CD4-positive, alpha-beta T cell treated with Interleukin-17A for 1 hour (primary cell): Measurements from ENCODE around the gene DSE.

Experiments
- DNase-seq: peaks from one replicate; pipeline ENCODE4 v3.0.0-alpha.2; 2020

Gene DSE

DNA sequence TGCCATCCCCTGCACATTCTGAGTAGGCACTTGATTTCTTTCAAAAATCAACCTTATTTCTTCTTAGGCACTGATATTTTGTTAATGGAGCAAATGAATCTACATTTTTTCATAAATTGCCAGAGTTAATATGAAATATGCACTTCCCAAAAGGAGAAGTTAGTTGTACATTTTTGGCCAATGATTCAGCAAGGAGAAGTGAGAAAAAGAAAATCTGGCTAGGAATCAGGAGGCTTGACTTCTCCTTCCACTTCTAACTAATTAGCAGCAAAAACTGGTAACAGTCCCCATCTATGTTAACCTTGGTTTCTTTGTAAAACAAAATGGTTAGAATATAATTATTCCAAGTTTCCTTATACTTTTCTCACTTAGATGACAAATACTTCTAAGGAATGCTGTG lies 7.0 kb upstream of the DSE start:
- no peak for DNase-seq

DNA sequence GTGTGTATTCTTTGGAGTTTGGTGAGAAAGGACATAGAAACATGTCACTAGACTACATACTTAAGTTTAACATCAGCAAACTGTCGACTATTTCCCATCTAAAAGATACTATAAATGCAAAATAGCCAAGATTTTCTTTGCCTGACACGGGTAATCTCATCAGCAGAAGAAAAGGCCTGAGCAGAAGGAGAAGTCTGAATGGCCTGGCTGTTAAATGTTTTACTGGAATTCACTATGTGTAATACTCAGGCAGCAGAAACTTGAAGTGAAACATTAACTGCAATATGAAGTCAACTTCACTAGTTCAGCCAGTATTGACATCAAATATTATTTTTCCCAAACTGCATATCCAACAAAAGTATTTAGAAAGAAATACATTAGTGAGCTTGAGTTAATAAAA lies 6.4 kb upstream of the DSE start:
- DNase-seq, result no peak

DNA sequence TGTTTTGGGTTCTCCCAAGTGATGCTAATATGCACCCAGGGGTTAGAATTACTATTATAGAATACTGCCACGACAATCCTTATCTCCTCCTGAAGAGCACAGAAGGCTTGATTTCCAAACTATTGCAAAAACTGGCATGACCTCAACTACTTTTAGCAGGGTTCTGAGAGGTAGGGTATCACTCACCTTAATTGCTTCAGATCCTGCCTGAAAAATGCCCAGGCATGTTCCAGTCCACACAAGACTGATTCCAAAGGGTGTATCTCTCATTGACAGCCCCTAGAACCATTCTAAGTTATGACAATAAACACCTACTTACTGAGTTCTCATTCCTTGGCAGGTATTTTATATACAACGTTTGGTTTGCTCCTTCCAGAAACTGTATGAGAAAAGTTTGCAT lies 5.0 kb upstream of the DSE start:
- no peak for DNase-seq

DNA sequence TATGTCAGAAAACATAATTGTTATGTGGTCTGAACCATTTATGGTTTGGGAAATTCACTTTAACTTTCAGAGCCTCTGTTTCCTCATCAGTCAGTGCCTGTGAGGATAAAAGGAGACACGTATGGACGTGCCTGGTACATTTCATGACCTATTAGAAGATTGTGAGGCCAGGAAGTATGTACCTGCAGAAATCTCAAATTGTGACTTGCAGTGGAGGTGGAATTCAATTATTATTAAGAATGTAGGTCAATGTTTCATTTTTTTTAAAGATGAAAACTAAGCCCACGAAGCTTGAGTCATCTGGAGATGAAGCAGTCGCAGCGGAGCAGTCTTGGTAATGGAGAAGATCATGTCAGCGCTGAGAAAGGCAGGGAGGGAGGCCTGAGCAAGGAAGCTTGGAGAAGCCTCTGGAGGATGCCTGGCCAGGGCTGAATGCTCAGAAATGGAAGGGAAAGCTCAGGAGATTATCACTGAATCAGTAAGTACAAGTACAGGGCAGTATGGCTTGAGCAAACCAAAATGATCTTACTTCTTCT lies 3.9 kb upstream of the DSE start:
- no peak for DNase-seq

DNA sequence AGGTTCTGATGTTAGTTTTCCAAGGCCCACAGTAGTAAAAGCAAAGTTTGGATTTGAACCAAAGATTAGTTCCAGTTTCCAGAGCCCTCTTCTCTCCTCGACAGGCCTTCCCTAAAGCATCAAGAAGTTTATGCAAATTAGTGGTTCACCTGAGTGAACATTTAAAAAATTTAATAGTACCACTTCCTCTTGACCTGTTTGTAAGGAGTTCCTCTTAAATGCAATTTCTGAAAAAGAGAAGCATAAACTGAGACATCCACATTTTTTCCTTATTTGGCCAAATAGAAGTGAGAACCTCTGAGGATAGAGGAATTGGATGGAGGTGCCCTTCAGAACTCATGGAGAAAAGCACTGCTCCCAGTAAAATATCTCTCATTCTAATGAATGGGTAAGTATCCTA lies 1.2 kb upstream of the DSE start:
- no peak for DNase-seq

DNA sequence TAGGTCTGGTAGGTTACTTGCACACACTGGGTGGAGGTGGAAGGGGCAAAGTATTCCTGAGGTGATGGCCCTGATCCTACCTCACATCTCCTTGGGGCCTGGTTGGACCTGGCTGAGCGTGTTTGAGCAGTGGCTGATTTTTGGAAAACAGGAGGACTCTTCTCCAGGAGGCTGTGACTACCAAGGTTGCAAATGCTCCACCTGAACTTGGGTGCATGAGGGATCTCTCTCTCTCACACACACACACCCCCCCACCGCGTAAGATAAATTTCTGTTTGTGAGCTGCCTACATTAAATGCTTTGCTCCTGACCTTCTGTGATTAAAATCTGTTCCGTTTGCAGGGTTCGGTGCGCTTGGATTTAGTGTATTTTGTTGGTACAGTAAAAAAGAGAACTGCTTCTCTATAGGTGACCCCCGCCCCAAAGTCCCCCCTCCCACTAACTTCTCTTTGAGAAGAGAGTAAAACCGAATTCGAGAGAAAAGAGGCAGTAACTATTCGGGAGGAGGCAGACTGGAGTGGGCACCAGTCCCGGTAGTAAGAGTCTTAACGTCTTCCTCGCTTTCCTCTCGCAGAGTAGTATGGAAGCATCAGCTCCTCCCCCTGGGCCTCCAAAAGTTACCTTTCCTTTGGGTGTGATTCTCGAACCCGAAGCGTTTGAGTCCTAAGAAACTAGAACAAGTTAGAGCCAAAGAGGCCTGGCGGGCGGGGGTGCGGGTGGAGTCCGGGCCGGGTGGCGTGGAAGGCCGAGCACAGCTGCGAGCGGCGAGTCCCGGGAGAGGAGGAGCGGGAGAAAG lies 585 bp upstream of the DSE start:
- no peak for DNase-seq

DNA sequence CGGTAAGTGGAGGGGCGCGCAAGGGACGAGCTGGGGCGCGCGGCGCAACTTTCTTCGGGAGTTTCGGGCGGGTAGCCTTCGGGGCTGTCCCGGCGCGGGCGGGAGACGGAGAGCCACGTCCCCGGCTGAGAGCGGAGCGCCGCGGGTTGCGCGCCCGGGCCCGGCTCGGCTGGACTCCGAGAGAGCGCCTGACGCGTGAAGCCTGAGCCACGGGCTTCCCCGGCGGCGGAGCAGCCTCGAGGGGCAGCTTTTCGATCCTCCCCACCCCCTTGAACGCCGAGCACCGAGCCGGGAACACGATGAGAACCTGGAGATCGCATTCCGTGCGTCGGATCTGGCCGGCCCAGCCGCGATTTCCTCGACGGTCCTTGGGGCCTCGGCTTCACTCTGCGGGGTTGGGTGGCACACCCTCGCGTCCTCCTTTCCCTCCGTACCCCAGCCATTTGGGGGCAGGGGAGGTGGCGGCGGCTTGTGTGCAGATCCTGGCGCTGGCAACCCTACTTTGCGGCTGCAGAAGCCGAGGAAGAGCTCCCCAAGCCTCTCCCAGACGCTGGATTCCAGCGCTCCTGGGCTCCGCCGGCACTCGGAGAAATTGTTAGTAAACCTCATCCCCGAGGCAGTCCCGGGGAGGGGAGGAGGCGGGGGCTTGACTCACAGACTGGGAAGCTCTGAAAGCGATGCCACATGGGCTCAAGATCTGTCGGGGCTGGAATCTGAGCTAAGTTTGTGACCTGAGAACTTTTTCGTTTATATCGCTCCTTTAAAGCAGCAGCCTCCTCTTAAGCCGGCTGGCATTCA lies 572 bp downstream of the DSE start:
- peak; percentile 18 for DNase-seq

DNA sequence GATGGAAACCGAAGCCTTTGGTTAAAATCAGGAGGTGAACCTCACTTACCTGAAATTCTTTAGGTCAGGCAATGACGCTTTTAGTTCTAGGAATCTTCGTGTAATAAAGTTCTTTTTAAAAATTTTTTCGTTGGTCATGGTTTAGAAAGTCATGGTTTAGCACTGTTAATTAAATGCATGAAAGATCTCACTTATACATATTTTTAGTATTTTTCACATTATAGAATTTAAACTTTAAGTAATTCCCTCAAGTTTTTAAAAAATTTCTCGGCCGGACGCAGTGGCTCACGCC lies 1.1 kb downstream of the DSE start:
- no peak for DNase-seq

DNA sequence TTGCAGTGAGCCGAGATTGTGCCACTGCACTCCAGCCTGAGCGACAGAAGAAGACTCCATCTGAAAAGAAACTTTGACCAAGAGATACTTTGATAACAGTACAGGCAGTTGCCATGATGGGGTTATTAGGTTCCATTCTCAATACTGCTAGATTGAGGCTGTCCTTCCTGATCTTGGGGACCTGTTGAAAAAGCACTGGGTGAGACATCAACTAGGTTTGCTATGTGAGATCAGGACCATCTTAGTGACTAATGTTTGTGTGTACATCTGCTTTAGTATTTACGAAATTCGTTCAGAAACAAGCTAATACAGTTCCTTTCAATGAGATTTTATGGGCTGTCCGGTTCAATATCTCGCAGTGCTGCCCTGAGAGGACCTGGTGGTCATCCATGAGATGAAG lies 2.6 kb downstream of the DSE start:
- DNase-seq, result no peak

DNA sequence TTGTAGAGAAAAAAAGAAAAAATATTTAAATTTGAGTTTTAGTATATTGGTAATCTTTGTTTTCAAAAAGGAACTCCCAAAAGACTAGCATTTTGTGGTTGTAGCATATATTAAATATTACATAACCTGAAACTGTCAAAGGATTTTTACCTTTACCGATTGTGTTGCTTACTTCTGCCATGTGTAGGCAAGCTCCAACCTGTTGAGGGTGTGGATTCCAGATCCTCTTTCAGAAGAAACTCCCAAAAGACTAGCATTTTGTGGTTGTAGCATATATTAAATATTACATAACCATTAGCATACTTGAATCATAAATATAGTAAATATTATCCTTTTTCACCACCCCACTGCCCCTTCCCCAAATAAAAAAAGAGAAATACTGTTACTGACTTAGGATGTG lies 3.2 kb downstream of the DSE start:
- DNase-seq, result no peak

DNA sequence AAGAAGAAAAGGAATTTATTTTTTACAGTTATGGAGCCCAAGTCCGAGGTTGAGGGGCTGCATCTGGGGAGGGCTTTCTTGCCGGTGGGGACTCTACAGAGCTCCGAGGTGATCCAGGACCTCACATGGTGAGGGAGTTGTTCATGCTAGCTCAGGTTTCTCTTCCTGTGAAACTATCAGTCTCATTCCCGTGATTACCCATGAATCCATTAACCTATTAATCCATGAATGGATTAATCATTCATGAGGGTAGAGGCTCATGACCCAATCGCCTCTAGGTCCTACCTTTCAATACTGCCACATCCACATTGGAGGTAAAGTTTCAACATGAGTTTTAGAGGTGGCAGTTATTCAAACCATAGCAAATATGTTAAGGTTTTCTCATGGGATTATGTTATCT lies 3.8 kb downstream of the DSE start:
- DNase-seq, result no peak

DNA sequence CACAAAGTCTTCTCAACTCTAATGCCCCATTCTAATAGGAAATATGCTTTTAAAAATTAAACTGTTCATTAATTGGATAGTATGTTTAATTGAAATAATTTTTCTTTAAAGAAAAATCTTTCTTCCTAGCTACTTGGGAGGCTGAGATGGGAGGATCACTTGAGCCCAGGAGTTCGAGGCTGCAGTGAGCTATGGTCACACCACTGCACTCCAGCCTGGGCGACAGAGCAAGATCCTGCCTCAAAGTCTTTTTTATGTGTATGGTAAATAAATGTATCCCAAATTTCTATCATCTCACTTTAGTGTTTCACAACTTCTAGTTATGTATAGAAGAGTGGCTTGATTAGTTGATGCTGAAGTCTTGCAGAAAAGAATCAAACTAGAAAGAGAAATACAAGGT lies 4.5 kb downstream of the DSE start:
- DNase-seq, result no peak

DNA sequence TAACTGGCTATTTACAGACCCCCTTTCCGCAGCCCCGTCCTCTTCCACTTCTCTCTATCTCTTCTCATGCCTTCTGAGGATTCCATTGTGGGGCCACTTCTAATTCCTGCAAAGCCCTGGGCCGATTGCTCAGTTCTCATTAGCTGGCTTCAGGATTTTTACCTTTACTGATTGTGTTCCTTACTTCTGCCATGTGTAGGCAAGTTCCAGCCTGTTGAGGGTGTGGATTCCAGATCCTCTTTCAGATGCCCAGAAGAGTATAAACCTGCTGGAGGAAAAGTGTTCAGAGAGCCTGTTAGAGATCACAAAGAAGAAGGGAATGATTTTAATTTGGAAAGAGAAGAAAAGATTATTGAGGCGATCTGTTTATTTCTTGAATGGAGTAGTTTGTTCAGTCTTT lies 5.4 kb downstream of the DSE start:
- no peak for DNase-seq

DNA sequence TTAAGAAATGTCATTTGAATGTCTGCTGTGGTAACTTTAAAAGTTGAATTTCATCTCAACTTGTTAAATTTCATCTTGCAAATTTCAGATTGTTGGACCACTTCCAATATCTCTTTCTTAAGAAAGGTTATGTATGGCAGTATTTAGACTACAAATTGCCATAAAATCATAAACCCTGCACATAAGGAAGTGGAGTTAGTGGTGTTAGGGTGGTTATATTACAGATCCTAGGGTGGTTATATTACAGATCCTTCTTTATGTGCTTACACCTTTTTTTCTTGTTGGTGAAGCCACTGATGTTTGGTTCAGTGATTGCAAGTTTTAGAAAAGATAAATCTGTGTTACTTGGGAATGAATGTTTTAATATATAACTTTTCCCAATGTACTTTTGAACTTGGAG lies 9.0 kb downstream of the DSE start:
- no peak for DNase-seq

DNA sequence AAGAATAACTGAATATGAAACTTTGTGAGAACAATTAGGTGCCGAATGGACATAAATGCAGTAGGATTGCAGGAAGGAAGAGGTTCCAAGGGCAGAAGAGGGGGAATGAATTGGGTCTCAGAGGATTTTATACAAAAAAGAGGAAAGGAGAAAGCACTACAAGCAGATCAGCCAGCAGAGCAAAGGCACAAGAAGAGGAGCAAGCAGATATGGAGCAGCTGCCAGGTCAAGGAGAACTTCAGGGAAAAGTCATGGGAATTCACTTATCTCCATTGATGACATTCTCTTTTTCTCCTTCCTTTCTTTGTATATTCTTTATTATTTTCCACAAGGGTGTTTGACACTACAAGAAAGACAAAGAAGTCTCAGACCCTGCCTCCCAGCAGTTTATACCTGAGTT lies 9.6 kb downstream of the DSE start:
- no peak for DNase-seq

DNA sequence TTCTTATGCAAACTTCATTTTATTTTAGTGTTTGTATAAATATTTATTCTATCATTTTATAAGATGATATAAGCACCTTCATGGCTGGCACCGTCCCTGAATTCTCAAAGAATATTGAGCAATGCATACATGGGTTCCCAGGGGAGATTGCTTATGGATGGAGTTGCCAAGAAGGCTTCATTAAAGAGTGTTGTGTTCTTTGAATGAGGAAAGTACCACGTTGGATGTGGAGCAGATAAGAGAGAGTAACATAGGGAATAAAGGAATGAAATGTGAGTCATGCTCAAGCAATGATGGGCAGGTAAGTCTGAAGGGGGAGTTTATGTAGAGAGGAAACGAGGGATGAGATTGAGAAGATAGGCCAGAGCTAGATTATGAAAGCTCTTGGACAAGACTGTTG lies 10.3 kb downstream of the DSE start:
- DNase-seq, result no peak

DNA sequence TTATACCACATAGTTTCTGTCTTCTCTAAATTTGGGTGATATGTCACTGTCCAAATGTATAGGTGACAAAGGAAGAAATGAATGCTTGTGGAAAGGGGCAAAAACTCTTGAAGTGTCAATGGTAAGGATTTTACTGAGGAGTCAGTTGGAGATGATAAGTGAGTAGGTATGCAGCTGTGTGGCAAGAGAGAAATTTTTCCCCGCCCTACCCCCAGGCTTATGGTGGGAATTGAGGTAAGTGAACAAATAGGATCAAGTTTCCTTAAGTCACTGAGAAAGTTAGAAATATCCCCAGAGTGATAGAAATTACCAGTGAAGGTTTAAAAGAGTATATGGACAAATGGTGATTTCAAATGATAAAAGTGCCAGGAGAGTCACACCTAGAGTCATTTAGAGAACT lies 11.8 kb downstream of the DSE start:
- DNase-seq, result no peak

DNA sequence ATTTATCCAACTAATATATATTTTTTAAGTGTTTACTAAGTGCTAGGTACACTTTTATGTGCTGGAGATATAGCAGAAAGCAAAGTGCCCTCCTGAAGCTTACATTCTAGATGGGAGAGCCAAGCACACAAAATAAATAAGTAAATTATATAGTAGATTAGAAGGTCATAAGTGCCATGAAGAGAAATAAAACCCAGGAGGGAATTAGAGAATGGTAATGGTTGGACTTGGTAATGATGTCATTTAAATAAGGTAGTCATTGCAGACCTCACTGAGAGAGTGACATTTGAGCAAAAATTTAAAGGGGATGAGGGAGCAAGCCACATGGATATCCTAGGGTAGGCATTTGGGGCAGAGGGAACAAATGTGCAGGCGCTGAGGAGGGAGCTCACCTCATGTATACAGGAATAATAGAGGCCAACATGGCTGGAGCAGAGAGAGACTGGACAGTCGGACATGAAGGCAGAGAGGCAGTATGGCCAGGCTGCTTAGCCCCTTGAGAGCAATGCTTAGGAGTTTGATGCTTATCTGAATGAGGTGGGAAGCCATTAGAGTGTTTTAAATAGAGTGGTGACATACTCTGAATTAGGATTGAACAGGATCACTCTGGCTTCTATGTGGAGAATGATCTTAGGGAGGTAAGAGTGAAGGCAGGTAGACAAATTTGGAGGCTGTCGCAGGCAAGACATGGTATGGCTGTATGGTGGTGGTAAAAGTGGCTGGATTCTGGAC lies 14.1 kb downstream of the DSE start:
- no peak for DNase-seq

DNA sequence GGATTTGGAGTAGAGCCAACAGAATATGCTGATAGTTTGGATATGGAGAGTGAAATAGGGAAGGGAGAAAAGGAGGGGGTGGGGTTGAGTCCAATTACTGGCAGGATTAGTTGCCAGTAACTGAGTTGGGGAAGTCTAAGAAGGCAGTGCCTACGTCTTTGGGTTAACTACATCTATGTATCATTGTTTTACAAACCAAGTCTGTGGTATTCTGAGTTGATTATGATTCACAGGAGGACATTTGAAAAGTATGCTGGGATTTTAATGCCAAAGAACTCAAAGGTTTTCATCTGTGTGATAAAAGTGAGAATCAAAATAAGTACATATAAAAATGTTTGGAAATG lies 14.7 kb downstream of the DSE start:
- DNase-seq, result no peak

DNA sequence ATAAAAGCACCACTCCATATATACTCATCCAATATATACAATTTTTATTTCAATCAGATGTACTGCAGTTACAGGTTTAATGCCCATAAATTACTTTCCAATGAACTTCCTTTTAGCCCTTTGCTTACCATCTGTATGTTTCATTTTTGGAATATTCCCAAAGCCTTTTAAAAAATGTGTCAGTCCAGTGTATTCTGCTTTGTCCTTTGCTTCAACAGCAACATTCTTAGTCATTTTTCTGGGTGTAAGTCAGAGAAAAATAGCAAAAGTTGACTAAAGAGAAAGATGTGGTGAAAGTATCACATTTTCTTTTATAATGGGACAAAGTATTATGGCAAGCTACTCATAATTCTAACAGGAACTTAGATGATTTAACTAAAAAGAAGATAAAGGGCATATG lies 15.2 kb downstream of the DSE start:
- DNase-seq, result no peak

DNA sequence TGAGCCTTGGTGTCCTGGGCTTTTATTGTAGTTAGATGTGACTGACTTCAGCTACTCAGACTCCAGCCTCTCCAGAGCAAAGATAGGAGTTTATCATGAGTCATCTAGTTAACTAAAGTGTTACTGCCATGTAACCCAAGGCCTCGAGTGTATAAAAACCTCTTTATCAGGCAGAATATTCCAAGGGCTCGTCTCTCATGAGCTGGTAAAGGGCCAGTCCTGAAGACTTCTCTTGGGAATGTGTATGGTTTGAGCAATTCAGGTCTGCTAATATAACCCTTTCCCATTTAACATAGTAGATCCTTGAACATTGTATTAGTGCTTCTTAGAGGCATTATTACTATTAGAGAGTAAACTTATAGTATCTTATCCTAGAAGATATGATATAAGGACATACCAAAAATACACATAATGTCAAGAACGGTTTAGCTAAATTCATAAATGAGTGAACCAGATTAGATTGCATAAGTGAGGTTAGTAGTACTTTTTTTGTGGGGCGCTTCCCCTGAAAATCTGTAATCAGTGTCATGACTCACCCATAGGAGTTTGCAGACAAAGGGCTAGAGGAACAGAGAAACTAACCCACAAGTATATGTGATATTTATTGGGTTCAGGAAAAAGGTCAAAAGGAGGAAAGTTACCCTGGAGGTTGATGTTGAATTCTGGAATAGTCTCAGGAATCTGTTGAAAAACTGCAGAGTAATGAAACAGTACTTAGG lies 16.0 kb downstream of the DSE start:
- peak; percentile 21 for DNase-seq

DNA sequence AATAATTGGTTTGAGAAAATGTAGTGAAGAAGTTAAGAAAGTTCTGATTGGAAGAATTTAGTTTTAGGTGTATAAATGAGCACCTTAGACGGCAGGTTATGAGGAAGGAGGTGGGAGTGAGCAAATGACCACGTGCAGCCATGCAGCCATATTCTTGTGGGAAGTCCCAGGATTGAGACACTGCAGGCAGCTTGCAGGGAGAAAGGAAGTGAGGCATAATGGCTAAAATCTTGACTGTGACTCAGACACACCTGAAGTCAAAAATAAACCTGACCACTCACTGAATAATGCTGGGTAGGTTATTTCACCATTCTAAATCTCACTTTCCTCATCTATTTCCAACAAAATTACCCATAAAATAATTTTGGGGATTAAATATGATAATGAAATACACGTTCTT lies 16.6 kb downstream of the DSE start:
- DNase-seq, result peak; percentile 14

DNA sequence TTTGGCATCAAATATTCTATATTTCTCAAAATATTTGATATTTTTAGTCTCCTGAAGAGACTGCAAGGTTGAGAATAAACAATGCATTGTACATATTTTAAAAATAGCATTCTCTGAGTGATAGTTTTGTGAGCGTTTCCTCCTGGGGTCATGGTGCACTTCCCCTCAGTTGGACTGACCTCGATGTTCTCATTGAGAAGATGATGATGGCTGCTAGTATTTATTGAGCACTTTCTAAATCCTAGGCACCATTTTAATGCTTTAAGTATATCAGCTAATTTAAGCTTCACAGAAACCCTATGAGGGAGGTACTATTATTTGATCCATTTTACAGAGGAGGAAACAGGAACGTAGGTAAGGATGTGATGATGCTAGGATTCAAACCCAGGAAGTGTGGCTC lies 18.2 kb downstream of the DSE start:
- no peak for DNase-seq
